GM23338 (cell line): ENCODE data around the gene PDGFRA. TPM values are rescaled to one million over a fixed set of nuclear protein-coding genes. Genes with fewer than 3 reads are reported as not detected.
"Not testable (repeated sequence)": the region's sequence is repeated elsewhere in the genome, so short reads cannot be mapped to it uniquely, and the experiment has no call there.

ENCODE experiments used
- ATAC-seq: fragments of 200-7000 bp; cut with Tn5 transposase; 3 replicates; pipeline ENCODE4 v1.9.1; 2020
- DNase-seq: peaks from one replicate; pipeline ENCODE4 v3.0.0-alpha.2; 2015; ENCODE audit warnings: low spot score
- H2AFZ ChIP-seq: fragments of 200-600 bp; sonication (generic); 2 replicates; pipeline ENCODE4 v1.8.0; 2016; ENCODE audit warnings: antibody characterized with exemption, mild to moderate bottlenecking, moderate library complexity
- H3F3A ChIP-seq: fragments of 200-600 bp; sonication (generic); replicated peaks from 2 replicates; pipeline ENCODE4 v1.8.0; 2017; ENCODE audit warnings: antibody characterized with exemption, mixed run types, low read depth
- H3K27ac ChIP-seq: fragments of 200-600 bp; sonication (generic); 2 replicates; pipeline ENCODE4 v1.6.1; 2016; ENCODE audit warnings: low read depth
- H3K27me3 ChIP-seq: fragments of 200-600 bp; sonication (generic); 2 replicates; pipeline ENCODE4 v1.8.0; 2016; ENCODE audit warnings: mild to moderate bottlenecking, mixed run types, moderate library complexity; ENCODE audit not compliant: insufficient read depth
- H3K36me3 ChIP-seq: fragments of 200-600 bp; sonication (generic); 2 replicates; pipeline ENCODE4 v1.8.0; 2016; ENCODE audit warnings: mild to moderate bottlenecking; ENCODE audit not compliant: insufficient read depth
- H3K4me1 ChIP-seq: fragments of 200-600 bp; sonication (generic); 2 replicates; pipeline ENCODE4 v1.8.0; 2016; ENCODE audit warnings: mild to moderate bottlenecking, moderate library complexity; ENCODE audit not compliant: insufficient read depth
- H3K4me2 ChIP-seq: fragments of 200-600 bp; sonication (generic); 2 replicates; pipeline ENCODE4 v1.7.1; 2017; ENCODE audit warnings: mixed run types
- H3K4me3 ChIP-seq: fragments of 200-600 bp; sonication (generic); 2 replicates; pipeline ENCODE4 v1.6.1; 2016; ENCODE audit warnings: mixed run types
- H3K79me2 ChIP-seq: fragments of 200-600 bp; sonication (generic); replicated peaks from 2 replicates; pipeline ENCODE4 v1.8.0; 2017; ENCODE audit warnings: mild to moderate bottlenecking; ENCODE audit not compliant: insufficient read depth
- H3K9me2 ChIP-seq: fragments of 200-600 bp; sonication (generic); 2 replicates; pipeline ENCODE4 v1.8.0; 2017; ENCODE audit not compliant: insufficient read depth
- H4K20me1 ChIP-seq: fragments of 200-600 bp; sonication (generic); replicated peaks from 2 replicates; pipeline ENCODE4 v1.8.0; 2017; ENCODE audit warnings: mild to moderate bottlenecking; ENCODE audit not compliant: insufficient read depth
- H3K27ac Mint-ChIP-seq: 2 replicates; pipeline ENCODE4 v1.8.0; 2020; ENCODE audit warnings: inconsistent platforms, mild to moderate bottlenecking, moderate library complexity, mixed read lengths
- H3K27me3 Mint-ChIP-seq: 3 replicates; pipeline ENCODE4 v1.8.0; 2022; ENCODE audit warnings: low read depth, mild to moderate bottlenecking, moderate library complexity, mixed read lengths, inconsistent platforms; ENCODE audit not compliant: insufficient read depth, poor library complexity
- H3K36me3 Mint-ChIP-seq: 3 replicates; pipeline ENCODE4 v1.8.0; 2021; ENCODE audit warnings: low read depth, mild to moderate bottlenecking, inconsistent platforms, moderate library complexity, mixed read lengths
- H3K4me1 Mint-ChIP-seq: 3 replicates; pipeline ENCODE4 v1.8.0; 2020; ENCODE audit warnings: mild to moderate bottlenecking, inconsistent platforms, mixed read lengths
- H3K4me3 Mint-ChIP-seq: 3 replicates; pipeline ENCODE4 v1.8.0; 2021; ENCODE audit warnings: moderate library complexity, mild to moderate bottlenecking, inconsistent platforms, mixed read lengths
- H3K9me3 Mint-ChIP-seq: 3 replicates; pipeline ENCODE4 v1.8.0; 2020; ENCODE audit warnings: moderate library complexity, mild to moderate bottlenecking, inconsistent platforms, mixed read lengths
- EZH2 ChIP-seq: fragments of 200-600 bp; sonication (generic); IDR thresholded peaks from one replicate; pipeline ENCODE4 v1.8.0; 2017; ENCODE audit warnings: antibody characterized with exemption, mild to moderate bottlenecking, low read depth; ENCODE audit not compliant: unreplicated experiment
- ZNF462 ChIP-seq: fragments of 250-450 bp; sonication (Bioruptor Pico); IDR thresholded peaks from 2 replicates; pipeline ENCODE4 v1.5.0; 2020; ENCODE audit warnings: mild to moderate bottlenecking, moderate library complexity
- polyA plus RNA-seq: library from polyadenylated mRNA; unstranded; fragments of >200 nt; fragmentation: Nextera tagmentation; extraction: Ambion mirVana; gene quantifications from 2 replicates; pipeline ENCODE4 v1.2.1, GENCODE V29; 2016
- total RNA-seq: library from RNA; depleted of rRNA; stranded (reverse); fragments of >200 nt; shearing (Covaris generic); gene quantifications from 2 replicates; pipeline ENCODE4 v1.2.3, GENCODE V29; 2014; rRNA removed

PDGFRA gene
- total and polyA plus RNA-seq, 2 experiments from 2014 or later = 8.0 to 10.8 TPM

- TF ChIP-seq ZNF462 (CRISPR knock-in tag) = no peak
- no peak for TF ChIP-seq EZH2
Measured at GRCh38 chr4:54337009-54337408, 107.9 kb downstream of the PDGFRA start (continued).

- H3K9me2 ChIP-seq, H3F3A ChIP-seq, H3K27me3 Mint-ChIP-seq, H3K27ac Mint-ChIP-seq, H3K9me3 Mint-ChIP-seq, H3K27me3 ChIP-seq, ATAC-seq, H3K79me2 ChIP-seq, H3K4me3 ChIP-seq, H2AFZ ChIP-seq, H3K4me1 Mint-ChIP-seq, H4K20me1 ChIP-seq, H3K4me2 ChIP-seq, H3K27ac ChIP-seq, H3K4me3 Mint-ChIP-seq, H3K4me1 ChIP-seq, DNase-seq, H3K36me3 Mint-ChIP-seq, H3K36me3 ChIP-seq: not testable (repeated sequence)
Measured at GRCh38 chr4:54342067-54342466, 113.0 kb downstream of the PDGFRA start.

Other genes starting within 250 kb of the PDGFRA start
- gene CHIC2, start 164.7 kb upstream of the PDGFRA start, total RNA-seq = 18.3 and 21.1 TPM in 2 replicates
- 17.2 and 24.3 TPM in 2 replicates for gene CHIC2, start 164.7 kb upstream of the PDGFRA start, polyA plus RNA-seq
- not detected in 2 replicates for gene GSX2, start 129.1 kb upstream of the PDGFRA start, total RNA-seq
- gene GSX2, start 129.1 kb upstream of the PDGFRA start, polyA plus RNA-seq = 0.34 TPM in 1 of 2 replicates, not detected in the other